ENCODE measurements around the gene TSPO2. TPM values are rescaled to one million over a fixed set of nuclear protein-coding genes. Genes with fewer than 3 reads are reported as not detected.

The TSPO2 gene
- total and polyA plus RNA-seq, 2 of the 8 experiments (the other 6 are each of a cell fraction or from before 2014, with no cell fraction given): not detected

GRCh38 chr6:41028561-41029412, 13.5 kb upstream of the TSPO2 start:
- Histone ChIP-seq H2BK20ac (ENCODE audit: low read length) (peak overlapping the region; percentile 23; the same call in 1 of the 2 replicates), H3K79me1 (ENCODE audit: low read depth, low read length) (no peaks in the 10 kb centered on the region), H4K91ac (replicated peaks; ENCODE audit: insufficient read length, low read length) (peak overlapping the region; percentile 95), H4K5ac (ENCODE audit: insufficient read length, low read depth, low read length) (peak overlapping the region; percentile 1), H3K36me3 (ENCODE audit: control insufficient read depth in 2 of 4, insufficient read depth in 4 of 4, low read length in 3 of 4) (no peaks in the 10 kb centered on the region), H3K27ac (ENCODE audit: low read depth, low read length) (no peak overlapping the region; the same call in 1 of the 2 replicates), H4K20me1 (replicated peaks in 1 of 2; ENCODE audit: control insufficient read depth in 1 of 2, insufficient read depth in 2 of 2, low read length in 2 of 2) (no peaks in the 10 kb centered on the region), H3K79me2 (ENCODE audit: control insufficient read depth in 1 of 2, insufficient read depth in 2 of 2, low read length in 2 of 2) (no peaks in the 10 kb centered on the region), H3K18ac (ENCODE audit: extremely low read depth, low read length) (peak overlapping the region; percentile 97), H3K23me2 (ENCODE audit: low read depth, low read length) (peaks cover 7% of the 10 kb centered on the region), H3K23ac (ENCODE audit: insufficient read length) (no peak overlapping the region), H3K4me1 (replicated peaks in 1 of 4; ENCODE audit: control insufficient read depth in 3 of 4, insufficient read depth in 4 of 4, low read length in 3 of 4) (peaks cover 0 to 11% (median 3%) of the 10 kb centered on the region in 4 experiments; a peak in 5 of 7 replicates), H3K9ac (replicated peaks in 1 of 4; ENCODE audit: extremely low read depth in 1 of 4, low read depth in 3 of 4, low read length in 3 of 4) (peak overlapping the region in 2 of 4 experiments; percentile 45 to 54; a peak in 4 of 7 replicates), H3K27me3 (replicated peaks in 1 of 4; ENCODE audit: control insufficient read depth in 3 of 4, extremely low read depth in 1 of 4, insufficient read depth in 3 of 4, low read length in 3 of 4) (no peaks in the 10 kb centered on the region; a peak in 1 of 7 replicates), H3K4me3 (ENCODE audit: extremely low read depth in 1 of 4, insufficient read depth in 2 of 4, low read depth in 3 of 4, low read length in 4 of 4) (peak overlapping the region; percentile 12 to 68 (median 57)), H3K56ac (replicated peaks; ENCODE audit: insufficient read length, low read depth, low read length) (no peak overlapping the region), H2AK5ac (ENCODE audit: low read depth, low read length) (peak overlapping the region; percentile 57; the same call in 1 of the 2 replicates), H3K9me3 (ENCODE audit: insufficient read depth in 2 of 2, low read depth in 1 of 2, low read length in 1 of 2) (no peaks in the 10 kb centered on the region), H3K4ac (replicated peaks; ENCODE audit: insufficient read length, low read depth, low read length) (peak overlapping the region; percentile 36), H2BK120ac (replicated peaks; ENCODE audit: low read depth, low read length) (no peak overlapping the region), H3K4me2 (ENCODE audit: insufficient read depth in 1 of 2, low read depth in 2 of 2, low read length in 2 of 2) (peak overlapping the region; percentile 29 to 88), H3K14ac (ENCODE audit: insufficient read length) (no peak overlapping the region), H4K8ac (ENCODE audit: extremely low read depth, insufficient read depth, low read length) (peak overlapping the region; percentile 85; the same call in 1 of the 2 replicates), H2BK12ac (ENCODE audit: low read depth, low read length) (peak overlapping the region; percentile 60), H2BK5ac (ENCODE audit: low read depth, low read length) (peak overlapping the region; percentile 86; the same call in 1 of the 2 replicates), H2BK15ac (ENCODE audit: low read length) (peak overlapping the region; percentile 84; the same call in 1 of the 2 replicates), H2AFZ (ENCODE audit: low read length) (peak overlapping the region; percentile 9; the same call in 1 of the 2 replicates)
- DNase-seq (ENCODE audit: low read depth in 1 of 2, low spot score in 2 of 2) (no peak), FAIRE-seq (no peak)
- ChIA-PET CTCF (ENCODE audit: partially characterized antibody) (interaction anchor here (0.5 to 11.8 kb wide), 45 partner anchors 8 to 1105 kb away, joined by 3 to 199 read pairs (median 5); partner anchors contain the start of genes APOBEC2, TSPO2 and UNC5CL), POLR2A (ENCODE audit: partially characterized antibody) (interaction anchor here (0.6 to 2.0 kb wide), 20 partner anchors 9 to 965 kb away, joined by 3 to 9 read pairs (median 4); partner anchors contain the start of genes NFYA, OARD1 and UNC5CL)
- TF ChIP-seq RAD21 (IDR thresholded peaks at IDR 0.05 in 1 of 2, conservative IDR thresholded peaks at IDR 0.05 in 1 of 2; ENCODE audit: low read depth in 2 of 2, low read length in 2 of 2): no peak
- TF ChIP-seq SP4 (IDR thresholded peaks at IDR 0.05; ENCODE audit: low read length): no peak
- no peak for TF ChIP-seq TBP (IDR thresholded peaks at IDR 0.05; ENCODE audit: low read depth, low read length)
- no peak for TF ChIP-seq SIRT6 (IDR thresholded peaks at IDR 0.05; ENCODE audit: low read length)
- TF ChIP-seq PHF8 (conservative IDR thresholded peaks at IDR 0.05; ENCODE audit: low read depth, low read length): 0 out of 2 replicates have a peak, but pooled peaks have one; percentile 31
- TF ChIP-seq TAF1 (IDR thresholded peaks at IDR 0.05; ENCODE audit: low read depth, low read length): peak; percentile 5; the same call in 1 of the 2 replicates
- 0 out of 3 replicates have a peak, but pooled peaks of 1 of the 2 experiments have one; percentile 22 for TF ChIP-seq POLR2A (IDR thresholded peaks at IDR 0.05; ENCODE audit: control extremely low read depth in 1 of 2, low read depth in 2 of 2, low read length in 2 of 2)
- TF ChIP-seq YY1 (IDR thresholded peaks at IDR 0.05; ENCODE audit: low read depth, low read length): peak; percentile 80
- WGBS, 2 experiments (ENCODE audit: extremely low coverage in 1 of 2, insufficient coverage in 1 of 2, insufficient read length in 1 of 2, insufficient replicate concordance in 2 of 2, low coverage in 1 of 2, low lambda C conversion rate in 2 of 2, missing lambda C conversion rate in 1 of 2): 53% methylated on average over 13 of the region's 13 CpGs; no CpG with 5 or more reads in 1 of the 2 experiments

Measured in H1 (cell line).